ENCODE results near the gene GFER. TPM values are rescaled to one million over a fixed set of nuclear protein-coding genes. Genes with fewer than 3 reads are reported as not detected.
A peak's percentile ranks its signal among the peaks of the same experiment; 100 is the strongest.
"Not testable (repeated sequence)": the region's sequence is repeated elsewhere in the genome, so short reads cannot be mapped to it uniquely, and the experiment has no call there.

The GFER gene
- total and polyA plus RNA-seq, 9 donors = 14.7 to 23.8 (median 17.8) TPM

GRCh38 chr16:2033909-2034695 lies 50.1 kb downstream of the GFER start:
- H3K9me3 ChIP-seq (replicated peaks; ENCODE audit: control insufficient read depth, low read depth, low read length); H3K27me3 ChIP-seq (ENCODE audit: control insufficient read depth, insufficient read depth, low read length); DNase-seq: not testable (repeated sequence)
- H3K4me1 ChIP-seq (ENCODE audit: control insufficient read depth, insufficient read depth, low read length) = peaks cover 75% of the 10 kb centered on the region
- H3K36me3 ChIP-seq (ENCODE audit: control insufficient read depth, insufficient read depth, low read length) = peaks cover 27% of the 10 kb centered on the region
- H3K27ac ChIP-seq (ENCODE audit: low read length) = peak overlapping the region; percentile 81
- H3K4me3 ChIP-seq (ENCODE audit: low read length) = peak overlapping the region; percentile 8
- 17% methylated on average over 1 of the region's 32 CpGs for WGBS (ENCODE audit: insufficient coverage)

GRCh38 chr16:2034696-2035430 lies 50.9 kb downstream of the GFER start:
- DNase-seq = no peak

GRCh38 chr16:2035431-2036199 lies 51.6 kb downstream of the GFER start:
- peaks cover 19% of the 10 kb centered on the region for H3K36me3 ChIP-seq (ENCODE audit: control insufficient read depth, insufficient read depth, low read length)
- WGBS (ENCODE audit: insufficient coverage) = 19% methylated on average over 31 of the region's 34 CpGs
- H3K9me3 ChIP-seq (replicated peaks; ENCODE audit: control insufficient read depth, low read depth, low read length) = no peaks in the 10 kb centered on the region
- H3K27me3 ChIP-seq (ENCODE audit: control insufficient read depth, insufficient read depth, low read length) = no peaks in the 10 kb centered on the region
- H3K4me3 ChIP-seq (ENCODE audit: low read length) = no peak overlapping the region
- DNase-seq = peak; percentile 70
- peak overlapping the region; percentile 80 for H3K27ac ChIP-seq (ENCODE audit: low read length)
- peaks cover 84% of the 10 kb centered on the region for H3K4me1 ChIP-seq (ENCODE audit: control insufficient read depth, insufficient read depth, low read length)

More at GRCh38 chr16:2034696-2035430, 50.9 kb downstream of the GFER start:
- 58% methylated on average over 10 of the region's 17 CpGs for WGBS (ENCODE audit: insufficient coverage)
- Histone ChIP-seq H3K36me3 (ENCODE audit: control insufficient read depth, insufficient read depth, low read length) (peaks cover 23% of the 10 kb centered on the region), H3K27ac (ENCODE audit: low read length) (peak overlapping the region; percentile 80), H3K27me3 (ENCODE audit: control insufficient read depth, insufficient read depth, low read length) (no peaks in the 10 kb centered on the region), H3K9me3 (replicated peaks; ENCODE audit: control insufficient read depth, low read depth, low read length) (no peaks in the 10 kb centered on the region), H3K4me1 (ENCODE audit: control insufficient read depth, insufficient read depth, low read length) (peaks cover 77% of the 10 kb centered on the region), H3K4me3 (ENCODE audit: low read length) (no peak overlapping the region)

GRCh38 chr16:2036200-2036966 lies 52.4 kb downstream of the GFER start:
- H3K4me1 ChIP-seq (ENCODE audit: control insufficient read depth, insufficient read depth, low read length) = peaks cover 89% of the 10 kb centered on the region
- no peak for DNase-seq
- 84% methylated on average over 46 of the region's 47 CpGs for WGBS (ENCODE audit: insufficient coverage)

GRCh38 chr16:2037115-2037514 lies 53.1 kb downstream of the GFER start:
- Histone ChIP-seq H3K36me3 (ENCODE audit: control insufficient read depth, insufficient read depth, low read length) (peaks cover 19% of the 10 kb centered on the region), H3K4me3 (ENCODE audit: low read length) (no peak overlapping the region)

More at GRCh38 chr16:2036200-2036966, 52.4 kb downstream of the GFER start:
- H3K27ac ChIP-seq (ENCODE audit: low read length) = peak overlapping the region; percentile 80
- no peak overlapping the region for H3K4me3 ChIP-seq (ENCODE audit: low read length)
- H3K36me3 ChIP-seq (ENCODE audit: control insufficient read depth, insufficient read depth, low read length) = peaks cover 19% of the 10 kb centered on the region
- no peaks in the 10 kb centered on the region for H3K9me3 ChIP-seq (replicated peaks; ENCODE audit: control insufficient read depth, low read depth, low read length)
- H3K27me3 ChIP-seq (ENCODE audit: control insufficient read depth, insufficient read depth, low read length) = no peaks in the 10 kb centered on the region

More at GRCh38 chr16:2037115-2037514, 53.1 kb downstream of the GFER start:
- no peak for DNase-seq
- Histone ChIP-seq H3K27me3 (ENCODE audit: control insufficient read depth, insufficient read depth, low read length) (no peaks in the 10 kb centered on the region), H3K4me1 (ENCODE audit: control insufficient read depth, insufficient read depth, low read length) (peaks cover 96% of the 10 kb centered on the region), H3K9me3 (replicated peaks; ENCODE audit: control insufficient read depth, low read depth, low read length) (no peaks in the 10 kb centered on the region), H3K27ac (ENCODE audit: low read length) (peak overlapping the region; percentile 91)
- WGBS (ENCODE audit: insufficient coverage) = 84% methylated on average over 5 of the region's 15 CpGs

Other genes with a start within 250 kb of the GFER start
Only the 30 nearest of the 31 such genes appear.
- gene NME3, start 212.7 kb upstream of the GFER start, total RNA-seq = 35.2 TPM
- gene NME3, start 212.7 kb upstream of the GFER start, polyA plus RNA-seq (ENCODE audit: insufficient read depth in 1 of 8, insufficient read length in 8 of 8, low replicate concordance in 1 of 8) = 10 to 100 TPM; 22.2 to 31.9 (median 26.9) TPM
- gene EME2, start 211.4 kb upstream of the GFER start, total RNA-seq = 7.2 TPM
- gene EME2, start 211.4 kb upstream of the GFER start, polyA plus RNA-seq (ENCODE audit: insufficient read depth in 1 of 8, insufficient read length in 8 of 8, low replicate concordance in 1 of 8) = 1 to 10 TPM; 4.0 to 9.7 (median 6.7) TPM
- 45.7 TPM for gene MRPS34, start 211.1 kb upstream of the GFER start, total RNA-seq
- gene MRPS34, start 211.1 kb upstream of the GFER start, polyA plus RNA-seq (ENCODE audit: insufficient read depth in 1 of 8, insufficient read length in 8 of 8, low replicate concordance in 1 of 8) = 10 to 100 TPM; 44.7 to 57.8 (median 52.2) TPM
- 34.2 TPM for gene SPSB3, start 201.6 kb upstream of the GFER start, total RNA-seq
- 10 to 100 TPM; 21.0 to 35.1 (median 24.5) TPM for gene SPSB3, start 201.6 kb upstream of the GFER start, polyA plus RNA-seq (ENCODE audit: insufficient read depth in 1 of 8, insufficient read length in 8 of 8, low replicate concordance in 1 of 8)
- 58.0 TPM for gene NUBP2, start 201.2 kb upstream of the GFER start, total RNA-seq
- gene NUBP2, start 201.2 kb upstream of the GFER start, polyA plus RNA-seq (ENCODE audit: insufficient read depth in 1 of 8, insufficient read length in 8 of 8, low replicate concordance in 1 of 8) = 10 to 100 TPM; 40.6 to 59.7 (median 47.7) TPM
- gene IGFALS, start 190.5 kb upstream of the GFER start, total RNA-seq = 0.22 TPM
- gene IGFALS, start 190.5 kb upstream of the GFER start, polyA plus RNA-seq (ENCODE audit: insufficient read depth in 1 of 8, insufficient read length in 8 of 8, low replicate concordance in 1 of 8) = 1 to 10 TPM in 1 of 8 donors, under 1 TPM in 7; 0.11 to 1.1 (median 0.28) TPM
- 36.1 TPM for gene HAGH, start 157.4 kb upstream of the GFER start, total RNA-seq
- 10 to 100 TPM; 34.6 to 48.6 (median 39.5) TPM for gene HAGH, start 157.4 kb upstream of the GFER start, polyA plus RNA-seq (ENCODE audit: insufficient read depth in 1 of 8, insufficient read length in 8 of 8, low replicate concordance in 1 of 8)
- gene FAHD1, start 157.0 kb upstream of the GFER start, total RNA-seq = 27.7 TPM
- gene FAHD1, start 157.0 kb upstream of the GFER start, polyA plus RNA-seq (ENCODE audit: insufficient read depth in 1 of 8, insufficient read length in 8 of 8, low replicate concordance in 1 of 8) = 10 to 100 TPM; 19.7 to 25.6 (median 21.9) TPM
- gene MEIOB, start 112.0 kb upstream of the GFER start, total RNA-seq = not detected
- gene MEIOB, start 112.0 kb upstream of the GFER start, polyA plus RNA-seq (ENCODE audit: insufficient read depth in 1 of 8, insufficient read length in 8 of 8, low replicate concordance in 1 of 8) = under 1 TPM in 7 of 8 donors, not detected in 1; 0.22 to 0.87 (median 0.55) TPM
- gene HS3ST6, start 65.8 kb upstream of the GFER start, total RNA-seq = not detected
- gene HS3ST6, start 65.8 kb upstream of the GFER start, polyA plus RNA-seq (ENCODE audit: insufficient read depth in 1 of 8, insufficient read length in 8 of 8, low replicate concordance in 1 of 8) = 1 to 10 TPM in 1 of 8 donors, not detected in 7; 1.7 TPM
- 16.3 TPM for gene MSRB1, start 41.0 kb upstream of the GFER start, total RNA-seq
- 10 to 100 TPM; 24.2 to 40.7 (median 29.1) TPM for gene MSRB1, start 41.0 kb upstream of the GFER start, polyA plus RNA-seq (ENCODE audit: insufficient read depth in 1 of 8, insufficient read length in 8 of 8, low replicate concordance in 1 of 8)
- gene RPL3L, start 29.5 kb upstream of the GFER start, total RNA-seq = 43.0 TPM
- gene RPL3L, start 29.5 kb upstream of the GFER start, polyA plus RNA-seq (ENCODE audit: insufficient read depth in 1 of 8, insufficient read length in 8 of 8, low replicate concordance in 1 of 8) = 10 to 100 TPM; 11.9 to 63.0 (median 33.4) TPM
- gene NDUFB10, start 24.7 kb upstream of the GFER start, total RNA-seq = 142 TPM
- gene NDUFB10, start 24.7 kb upstream of the GFER start, polyA plus RNA-seq (ENCODE audit: insufficient read depth in 1 of 8, insufficient read length in 8 of 8, low replicate concordance in 1 of 8) = 100 to 1,000 TPM in 7 of 8 donors, 10 to 100 TPM in 1; 95.4 to 162 (median 128) TPM
- gene RPS2, start 19.4 kb upstream of the GFER start, total RNA-seq = 2,334 TPM
- gene RPS2, start 19.4 kb upstream of the GFER start, polyA plus RNA-seq (ENCODE audit: insufficient read depth in 1 of 8, insufficient read length in 8 of 8, low replicate concordance in 1 of 8) = 1,000 to 10,000 TPM; 3,011 to 3,712 (median 3,485) TPM
- gene RNF151, start 17.3 kb upstream of the GFER start, total RNA-seq = not detected
- not detected for gene RNF151, start 17.3 kb upstream of the GFER start, polyA plus RNA-seq (ENCODE audit: insufficient read depth in 1 of 8, insufficient read length in 8 of 8, low replicate concordance in 1 of 8)
- gene TBL3, start 12.1 kb upstream of the GFER start, total RNA-seq = 23.9 TPM
- 10 to 100 TPM; 27.9 to 32.9 (median 30.6) TPM for gene TBL3, start 12.1 kb upstream of the GFER start, polyA plus RNA-seq (ENCODE audit: insufficient read depth in 1 of 8, insufficient read length in 8 of 8, low replicate concordance in 1 of 8)
- gene NOXO1, start 2.7 kb upstream of the GFER start, total RNA-seq = 0.89 TPM
- 1 to 10 TPM in 4 of 8 donors, under 1 TPM in 4; 0.29 to 1.7 (median 0.98) TPM for gene NOXO1, start 2.7 kb upstream of the GFER start, polyA plus RNA-seq (ENCODE audit: insufficient read depth in 1 of 8, insufficient read length in 8 of 8, low replicate concordance in 1 of 8)
- gene SYNGR3, start 5.8 kb downstream of the GFER start, total RNA-seq = 0.93 TPM
- 1 to 10 TPM in 6 of 8 donors, under 1 TPM in 2; 0.70 to 1.5 (median 1.2) TPM for gene SYNGR3, start 5.8 kb downstream of the GFER start, polyA plus RNA-seq (ENCODE audit: insufficient read depth in 1 of 8, insufficient read length in 8 of 8, low replicate concordance in 1 of 8)
- 6.6 TPM for gene ZNF598, start 25.6 kb downstream of the GFER start, total RNA-seq
- 10 to 100 TPM; 21.2 to 28.6 (median 23.6) TPM for gene ZNF598, start 25.6 kb downstream of the GFER start, polyA plus RNA-seq (ENCODE audit: insufficient read depth in 1 of 8, insufficient read length in 8 of 8, low replicate concordance in 1 of 8)
- gene NPW, start 35.6 kb downstream of the GFER start, total RNA-seq = 0.80 TPM
- 1 to 10 TPM in 7 of 8 donors, under 1 TPM in 1; 0.57 to 5.4 (median 2.6) TPM for gene NPW, start 35.6 kb downstream of the GFER start, polyA plus RNA-seq (ENCODE audit: insufficient read depth in 1 of 8, insufficient read length in 8 of 8, low replicate concordance in 1 of 8)
- 22.1 TPM for gene NHERF2, start 42.7 kb downstream of the GFER start, total RNA-seq
- 10 to 100 TPM; 34.5 to 60.6 (median 45.6) TPM for gene NHERF2, start 42.7 kb downstream of the GFER start, polyA plus RNA-seq (ENCODE audit: insufficient read depth in 1 of 8, insufficient read length in 8 of 8, low replicate concordance in 1 of 8)
- 20.2 TPM for gene NTHL1, start 63.6 kb downstream of the GFER start, total RNA-seq
- 10 to 100 TPM; 11.5 to 18.1 (median 14.0) TPM for gene NTHL1, start 63.6 kb downstream of the GFER start, polyA plus RNA-seq (ENCODE audit: insufficient read depth in 1 of 8, insufficient read length in 8 of 8, low replicate concordance in 1 of 8)
- gene TSC2, start 63.8 kb downstream of the GFER start, total RNA-seq = 31.8 TPM
- gene TSC2, start 63.8 kb downstream of the GFER start, polyA plus RNA-seq (ENCODE audit: insufficient read depth in 1 of 8, insufficient read length in 8 of 8, low replicate concordance in 1 of 8) = 100 to 1,000 TPM in 3 of 8 donors, 10 to 100 TPM in 5; 57.6 to 109 (median 84.6) TPM
- gene PKD1, start 151.7 kb downstream of the GFER start, total RNA-seq = 63.3 TPM
- gene PKD1, start 151.7 kb downstream of the GFER start, polyA plus RNA-seq (ENCODE audit: insufficient read depth in 1 of 8, insufficient read length in 8 of 8, low replicate concordance in 1 of 8) = 100 to 1,000 TPM; 120 to 183 (median 156) TPM
- gene RAB26, start 164.4 kb downstream of the GFER start, total RNA-seq = 0.40 TPM
- gene RAB26, start 164.4 kb downstream of the GFER start, polyA plus RNA-seq (ENCODE audit: insufficient read depth in 1 of 8, insufficient read length in 8 of 8, low replicate concordance in 1 of 8) = 1 to 10 TPM in 4 of 8 donors, under 1 TPM in 4; 0.27 to 3.4 (median 0.86) TPM
- 29.0 TPM for gene TRAF7, start 171.6 kb downstream of the GFER start, total RNA-seq
- 10 to 100 TPM; 32.6 to 52.6 (median 47.6) TPM for gene TRAF7, start 171.6 kb downstream of the GFER start, polyA plus RNA-seq (ENCODE audit: insufficient read depth in 1 of 8, insufficient read length in 8 of 8, low replicate concordance in 1 of 8)
- gene CASKIN1, start 212.4 kb downstream of the GFER start, total RNA-seq = 0.75 TPM
- 1 to 10 TPM in 7 of 8 donors, under 1 TPM in 1; 0.94 to 2.4 (median 1.9) TPM for gene CASKIN1, start 212.4 kb downstream of the GFER start, polyA plus RNA-seq (ENCODE audit: insufficient read depth in 1 of 8, insufficient read length in 8 of 8, low replicate concordance in 1 of 8)
- gene MLST8, start 221.3 kb downstream of the GFER start, total RNA-seq = 13.7 TPM
- 10 to 100 TPM; 30.6 to 38.2 (median 34.5) TPM for gene MLST8, start 221.3 kb downstream of the GFER start, polyA plus RNA-seq (ENCODE audit: insufficient read depth in 1 of 8, insufficient read length in 8 of 8, low replicate concordance in 1 of 8)
- gene BRICD5, start 226.7 kb downstream of the GFER start, total RNA-seq = 5.8 TPM
- gene BRICD5, start 226.7 kb downstream of the GFER start, polyA plus RNA-seq (ENCODE audit: insufficient read depth in 1 of 8, insufficient read length in 8 of 8, low replicate concordance in 1 of 8) = 10 to 100 TPM in 2 of 8 donors, 1 to 10 TPM in 6; 3.9 to 11.0 (median 7.6) TPM
- gene PGP, start 230.6 kb downstream of the GFER start, total RNA-seq = 12.2 TPM
- gene PGP, start 230.6 kb downstream of the GFER start, polyA plus RNA-seq (ENCODE audit: insufficient read depth in 1 of 8, insufficient read length in 8 of 8, low replicate concordance in 1 of 8) = 10 to 100 TPM; 11.8 to 18.1 (median 16.9) TPM

All from muscle of leg (tissue), 11 donors.